Liver (tissue), 3 donors: ENCODE data around the gene NEUROG1.

Experiments
- EGR1 ChIP-seq, 2 donors: IDR thresholded peaks; 2 replicates each; pipeline ENCODE4 v1.6.1; 2016 to 2018; ENCODE audit warnings: antibody characterized with exemption in 2 of 2, low read depth in 2 of 2
- GABPA ChIP-seq, 2 donors: IDR thresholded peaks in 1 of 2; conservative IDR thresholded peaks in 1 of 2; 2 replicates each; pipeline ENCODE4 v1.6.1; 2016; ENCODE audit warnings: antibody characterized with exemption in 2 of 2, mild to moderate bottlenecking in 1 of 2, moderate library complexity in 1 of 2
- RAD21 ChIP-seq, 2 donors: IDR thresholded peaks; 2 replicates each; pipeline ENCODE4 v1.6.1; 2016; ENCODE audit warnings: antibody characterized with exemption in 2 of 2, mild to moderate bottlenecking in 2 of 2
- TF ChIP-seq, protein P1 (sequence below): fragments of 150-350 bp; IDR thresholded peaks from 2 replicates; pipeline ENCODE4 v1.5.1; 2017; ENCODE audit warnings: improper control_type of control experiment, low read depth, low read length; ENCODE audit not compliant: missing input control
- donor health status: healthy.
- donor health status: healthy.

DNA sequence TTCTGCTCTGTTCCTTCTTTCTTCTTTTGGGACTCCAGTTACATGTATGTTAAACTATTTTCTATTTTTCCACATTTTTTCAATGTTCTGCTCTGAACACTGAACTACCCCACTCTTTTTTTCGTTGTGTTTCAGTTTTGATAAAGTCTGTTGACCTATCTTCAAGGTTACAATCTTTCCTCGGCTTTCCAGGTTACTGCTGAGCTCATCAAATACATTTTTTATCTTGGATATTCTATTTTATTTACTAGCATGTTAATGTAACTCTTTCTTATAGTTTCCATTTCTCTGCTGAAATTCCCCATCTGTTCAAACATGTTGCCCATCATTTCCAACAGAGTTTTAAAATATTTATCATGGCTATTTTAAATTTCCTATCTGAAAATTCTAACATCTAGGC lies 13.8 kb downstream of the NEUROG1 start:
- TF ChIP-seq, protein P1, sequence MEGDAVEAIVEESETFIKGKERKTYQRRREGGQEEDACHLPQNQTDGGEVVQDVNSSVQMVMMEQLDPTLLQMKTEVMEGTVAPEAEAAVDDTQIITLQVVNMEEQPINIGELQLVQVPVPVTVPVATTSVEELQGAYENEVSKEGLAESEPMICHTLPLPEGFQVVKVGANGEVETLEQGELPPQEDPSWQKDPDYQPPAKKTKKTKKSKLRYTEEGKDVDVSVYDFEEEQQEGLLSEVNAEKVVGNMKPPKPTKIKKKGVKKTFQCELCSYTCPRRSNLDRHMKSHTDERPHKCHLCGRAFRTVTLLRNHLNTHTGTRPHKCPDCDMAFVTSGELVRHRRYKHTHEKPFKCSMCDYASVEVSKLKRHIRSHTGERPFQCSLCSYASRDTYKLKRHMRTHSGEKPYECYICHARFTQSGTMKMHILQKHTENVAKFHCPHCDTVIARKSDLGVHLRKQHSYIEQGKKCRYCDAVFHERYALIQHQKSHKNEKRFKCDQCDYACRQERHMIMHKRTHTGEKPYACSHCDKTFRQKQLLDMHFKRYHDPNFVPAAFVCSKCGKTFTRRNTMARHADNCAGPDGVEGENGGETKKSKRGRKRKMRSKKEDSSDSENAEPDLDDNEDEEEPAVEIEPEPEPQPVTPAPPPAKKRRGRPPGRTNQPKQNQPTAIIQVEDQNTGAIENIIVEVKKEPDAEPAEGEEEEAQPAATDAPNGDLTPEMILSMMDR = no peak
- no peak for TF ChIP-seq GABPA (IDR thresholded peaks at IDR 0.05 in 1 of 2, conservative IDR thresholded peaks at IDR 0.05 in 1 of 2)
- TF ChIP-seq RAD21 (IDR thresholded peaks at IDR 0.05) = no peak
- no peak for TF ChIP-seq EGR1 (IDR thresholded peaks at IDR 0.05; ENCODE audit: low read depth in 2 of 2)
